ENCODE results near the gene TMEM236. TPM values are rescaled to one million over a fixed set of nuclear protein-coding genes. Genes with fewer than 3 reads are reported as not detected.

Gene TMEM236
- total and polyA plus RNA-seq, 3 experiments from 2014 or later: 0.09 to 0.11 TPM; not detected in 1

DNA sequence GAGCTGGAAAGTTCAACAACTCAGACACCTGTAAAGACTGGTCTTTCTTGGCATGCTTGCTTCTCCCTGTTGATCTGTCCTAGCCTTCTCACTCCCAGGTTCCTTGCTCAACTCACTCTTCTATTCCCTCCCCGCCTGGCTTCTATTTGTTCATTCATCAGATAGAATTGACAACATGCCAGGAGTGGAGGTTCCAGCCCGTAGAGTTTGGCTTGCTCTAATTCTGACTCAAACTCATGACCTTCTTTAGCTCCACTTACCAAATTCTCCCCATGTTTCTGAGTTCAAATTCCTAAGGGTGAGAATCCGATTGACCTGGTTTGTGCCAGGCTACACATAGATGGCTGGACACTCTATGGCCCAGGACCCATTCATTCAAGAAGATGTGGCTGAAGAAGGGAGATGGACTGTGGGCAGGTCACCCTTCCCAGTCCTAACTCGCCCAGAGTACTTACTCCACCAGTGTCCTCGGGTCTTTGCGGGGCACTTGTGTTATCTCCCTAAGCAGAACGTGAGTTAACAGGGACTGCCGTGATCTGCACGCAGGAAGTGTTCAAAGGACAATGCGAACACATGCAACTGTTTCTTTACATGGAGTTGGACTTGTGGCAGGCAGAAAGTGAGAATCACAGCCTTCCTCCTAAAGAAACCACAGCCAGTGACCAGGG is 4.0 kb upstream of the TMEM236 start:
- Mint-ChIP-seq H3K36me3 (peaks cover 0 to 1% (median 0%) of the 10 kb centered on the region in 3 donors), H3K9me3 (no peaks in the 10 kb centered on the region), H3K4me3 (no peak overlapping the region), H3K27ac (no peak overlapping the region), H3K4me1 (peaks cover under 1 to 6% (median 3%) of the 10 kb centered on the region in 3 donors), H3K27me3 (peaks cover 0 to 5% of the 10 kb centered on the region in 2 donors)
- no peaks in the 10 kb centered on the region for H3K4me1 ChIP-seq (ENCODE audit: insufficient read depth, low read length)
- no peak for DNase-seq
- H3K27ac ChIP-seq (ENCODE audit: low read depth, low read length): no peak overlapping the region
- H3K27me3 ChIP-seq (ENCODE audit: insufficient read depth, low read length, poor library complexity, severe bottlenecking): no peaks in the 10 kb centered on the region
- ChIA-PET CTCF (interaction anchor here (1.7 kb wide), 1 partner anchor 11 kb away, joined by 3 read pairs; no protein-coding TSS in a partner anchor), POLR2A (no interaction called here)
- no peaks in the 10 kb centered on the region for H3K36me3 ChIP-seq (ENCODE audit: insufficient read depth, low read length)
- H3K4me3 ChIP-seq (ENCODE audit: low read length): no peak overlapping the region
- no peaks in the 10 kb centered on the region for H3K9me3 ChIP-seq (ENCODE audit: low read length)

GRCh38 chr10:17749890-17750289 is 2.1 kb upstream of the TMEM236 start:
- DNase-seq: no peak
- ChIA-PET POLR2A (no interaction called here), CTCF (no interaction called here)
- Histone ChIP-seq H3K27ac (ENCODE audit: low read depth, low read length) (no peak overlapping the region), H3K9me3 (ENCODE audit: low read length) (no peaks in the 10 kb centered on the region), H3K36me3 (ENCODE audit: insufficient read depth, low read length) (no peaks in the 10 kb centered on the region), H3K4me1 (ENCODE audit: insufficient read depth, low read length) (no peaks in the 10 kb centered on the region), H3K4me3 (ENCODE audit: low read length) (no peak overlapping the region), H3K27me3 (ENCODE audit: insufficient read depth, low read length, poor library complexity, severe bottlenecking) (no peaks in the 10 kb centered on the region)
- H3K4me3 Mint-ChIP-seq: no peak overlapping the region
- peaks cover 0 to 8% of the 10 kb centered on the region in 2 donors for H3K27me3 Mint-ChIP-seq
- no peaks in the 10 kb centered on the region for H3K9me3 Mint-ChIP-seq
- no peaks in the 10 kb centered on the region for H3K4me1 Mint-ChIP-seq
- H3K27ac Mint-ChIP-seq: no peak overlapping the region
- H3K36me3 Mint-ChIP-seq: peaks cover 0 to 1% (median 0%) of the 10 kb centered on the region in 3 donors

DNA sequence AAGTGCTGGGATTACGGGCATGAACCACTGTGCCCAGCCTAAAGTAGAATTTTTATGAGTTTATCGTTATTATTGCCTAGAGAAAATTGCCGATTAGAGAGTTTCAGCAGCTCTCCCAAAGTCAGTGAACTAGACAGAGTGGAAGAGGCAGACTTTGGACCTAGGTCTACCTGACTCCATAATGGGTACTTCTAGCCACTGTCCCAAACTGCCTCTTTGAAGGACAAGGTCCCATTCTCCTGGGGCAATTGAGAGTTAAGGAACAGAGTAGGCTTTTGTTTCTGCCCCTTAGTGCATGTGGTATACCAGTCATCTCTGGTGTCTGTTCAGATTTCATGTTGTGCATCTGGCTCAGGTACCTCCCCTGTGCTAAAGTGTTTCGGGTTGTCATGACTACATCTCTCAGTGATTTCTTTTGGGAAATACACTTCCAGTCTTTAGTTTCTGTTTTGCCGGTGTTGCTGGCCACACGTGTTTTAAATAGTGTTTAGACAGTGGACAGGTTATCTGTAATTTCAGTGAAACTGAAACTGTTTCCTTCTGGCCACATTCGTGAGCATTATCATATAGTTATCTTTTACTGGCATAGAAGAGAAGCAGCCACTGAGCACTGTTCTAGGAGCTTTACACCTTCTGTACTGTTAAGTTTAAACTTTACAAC is 4.7 kb downstream of the TMEM236 start:
- Mint-ChIP-seq H3K4me1 (peaks cover 4 to 8% (median 5%) of the 10 kb centered on the region in 3 donors), H3K9me3 (no peaks in the 10 kb centered on the region), H3K36me3 (no peaks in the 10 kb centered on the region), H3K4me3 (peak overlapping the region in 3 of 7 donors; percentile 2 to 24 (median 8)), H3K27ac (no peak overlapping the region), H3K27me3 (peaks cover 0 to 2% of the 10 kb centered on the region in 2 donors)
- ChIA-PET CTCF (no interaction called here), POLR2A (no interaction called here)
- Histone ChIP-seq H3K4me3 (ENCODE audit: low read length) (no peak overlapping the region), H3K9me3 (ENCODE audit: low read length) (no peaks in the 10 kb centered on the region), H3K27me3 (ENCODE audit: insufficient read depth, low read length, poor library complexity, severe bottlenecking) (no peaks in the 10 kb centered on the region), H3K4me1 (ENCODE audit: insufficient read depth, low read length) (no peaks in the 10 kb centered on the region), H3K27ac (ENCODE audit: low read depth, low read length) (no peak overlapping the region), H3K36me3 (ENCODE audit: insufficient read depth, low read length) (no peaks in the 10 kb centered on the region)
- no peak for DNase-seq

DNA sequence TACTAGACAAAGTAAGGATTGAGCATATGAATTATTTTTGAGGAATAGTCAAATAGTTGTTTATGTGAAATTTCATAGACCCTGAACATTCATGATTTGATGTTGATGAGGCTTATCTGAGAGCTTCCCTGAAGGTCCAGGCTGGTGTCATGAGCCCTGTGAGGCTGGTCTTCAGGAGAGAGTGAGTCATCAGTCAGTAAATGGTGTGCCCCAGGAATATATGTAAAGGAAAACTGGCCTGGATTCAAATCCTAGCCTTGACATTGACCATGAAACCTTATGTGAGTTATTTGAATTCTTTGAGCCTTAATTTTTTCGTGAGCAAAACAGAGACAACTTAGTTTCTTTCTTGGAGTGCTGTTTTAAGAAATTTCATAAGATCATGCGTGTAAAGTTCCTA is 6.2 kb downstream of the TMEM236 start:
- Mint-ChIP-seq H3K27ac (peak overlapping the region in 1 of 8 donors; percentile 56), H3K4me3 (no peak overlapping the region), H3K4me1 (peaks cover 4 to 8% (median 5%) of the 10 kb centered on the region in 3 donors), H3K27me3 (peaks cover 0 to 2% of the 10 kb centered on the region in 2 donors), H3K36me3 (no peaks in the 10 kb centered on the region), H3K9me3 (no peaks in the 10 kb centered on the region)
- Histone ChIP-seq H3K27ac (ENCODE audit: low read depth, low read length) (no peak overlapping the region), H3K4me3 (ENCODE audit: low read length) (no peak overlapping the region), H3K27me3 (ENCODE audit: insufficient read depth, low read length, poor library complexity, severe bottlenecking) (no peaks in the 10 kb centered on the region), H3K4me1 (ENCODE audit: insufficient read depth, low read length) (no peaks in the 10 kb centered on the region), H3K36me3 (ENCODE audit: insufficient read depth, low read length) (no peaks in the 10 kb centered on the region), H3K9me3 (ENCODE audit: low read length) (no peaks in the 10 kb centered on the region)
- CTCF ChIA-PET: no interaction called here
- POLR2A ChIA-PET: no interaction called here
- no peak for DNase-seq

DNA sequence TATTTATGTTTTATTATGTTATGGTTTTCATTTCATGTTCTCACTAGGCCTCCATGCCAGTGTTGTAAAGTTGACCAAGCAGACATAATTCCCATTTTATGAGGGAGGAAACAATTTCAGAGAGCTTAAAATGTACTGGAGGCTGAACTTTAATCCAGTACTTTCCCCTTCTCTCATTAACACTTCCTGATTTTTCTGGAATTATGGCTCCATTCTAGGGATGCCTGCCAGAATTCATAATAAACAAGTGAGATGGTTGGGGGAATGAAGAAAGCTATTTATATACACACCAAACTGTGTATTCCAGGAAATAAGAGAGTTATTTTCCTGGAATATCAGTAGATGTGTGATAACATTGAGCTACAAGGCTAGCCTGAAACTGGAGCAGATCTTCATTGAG is 6.9 kb downstream of the TMEM236 start:
- no peak overlapping the region for H3K4me3 ChIP-seq (ENCODE audit: low read length)
- no peaks in the 10 kb centered on the region for H3K36me3 ChIP-seq (ENCODE audit: insufficient read depth, low read length)
- peaks cover 4 to 8% (median 5%) of the 10 kb centered on the region in 3 donors for H3K4me1 Mint-ChIP-seq
- H3K9me3 ChIP-seq (ENCODE audit: low read length): no peaks in the 10 kb centered on the region
- H3K36me3 Mint-ChIP-seq: no peaks in the 10 kb centered on the region
- H3K27ac ChIP-seq (ENCODE audit: low read depth, low read length): no peak overlapping the region
- no peaks in the 10 kb centered on the region for H3K27me3 ChIP-seq (ENCODE audit: insufficient read depth, low read length, poor library complexity, severe bottlenecking)
- ChIA-PET POLR2A (no interaction called here), CTCF (no interaction called here)
- H3K4me1 ChIP-seq (ENCODE audit: insufficient read depth, low read length): no peaks in the 10 kb centered on the region
- no peak for DNase-seq
- no peak overlapping the region for H3K4me3 Mint-ChIP-seq
- peaks cover 0 to 2% of the 10 kb centered on the region in 2 donors for H3K27me3 Mint-ChIP-seq
- H3K9me3 Mint-ChIP-seq: peaks cover 0 to 2% (median 0%) of the 10 kb centered on the region in 5 donors
- H3K27ac Mint-ChIP-seq: no peak overlapping the region

DNA sequence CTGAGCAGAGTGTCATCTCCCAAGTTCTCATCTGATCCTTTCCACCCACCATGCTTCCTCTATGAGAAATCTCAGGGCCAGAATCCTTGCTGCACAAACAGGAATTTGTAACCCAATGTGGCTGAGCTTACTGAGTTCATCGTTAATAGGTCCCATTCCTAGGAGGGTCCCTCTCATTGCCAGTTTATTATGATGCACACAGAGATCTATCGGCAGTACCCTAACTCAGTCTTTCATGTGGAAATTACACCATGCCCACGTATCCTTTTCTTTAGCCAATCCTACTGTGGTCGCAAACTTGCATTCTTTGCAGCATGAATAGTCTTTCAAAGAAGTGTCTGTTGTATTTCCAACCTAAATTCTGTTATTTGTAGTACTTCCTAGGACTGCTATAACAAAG is 12.1 kb downstream of the TMEM236 start:
- Histone ChIP-seq H3K36me3 (ENCODE audit: insufficient read depth, low read length) (no peaks in the 10 kb centered on the region), H3K9me3 (ENCODE audit: low read length) (no peaks in the 10 kb centered on the region), H3K4me1 (ENCODE audit: insufficient read depth, low read length) (no peaks in the 10 kb centered on the region), H3K4me3 (ENCODE audit: low read length) (no peak overlapping the region), H3K27ac (ENCODE audit: low read depth, low read length) (no peak overlapping the region), H3K27me3 (ENCODE audit: insufficient read depth, low read length, poor library complexity, severe bottlenecking) (no peaks in the 10 kb centered on the region)
- no peaks in the 10 kb centered on the region for H3K4me1 Mint-ChIP-seq
- peaks cover 0 to 2% (median 0%) of the 10 kb centered on the region in 5 donors for H3K9me3 Mint-ChIP-seq
- no peak overlapping the region for H3K4me3 Mint-ChIP-seq
- H3K27me3 Mint-ChIP-seq: peaks cover 3 to 6% of the 10 kb centered on the region in 2 donors
- no peak for DNase-seq
- H3K27ac Mint-ChIP-seq: no peak overlapping the region
- no peaks in the 10 kb centered on the region for H3K36me3 Mint-ChIP-seq
- POLR2A ChIA-PET: no interaction called here
- CTCF ChIA-PET: interaction anchor here (0.8 kb wide), 1 partner anchor 28 kb away, joined by 3 read pairs; no protein-coding TSS in a partner anchor

GRCh38 chr10:17765602-17766001 is 13.6 kb downstream of the TMEM236 start:
- peaks cover 4 to 6% of the 10 kb centered on the region in 2 donors for H3K27me3 Mint-ChIP-seq
- no peak overlapping the region for H3K4me3 Mint-ChIP-seq
- Histone ChIP-seq H3K9me3 (ENCODE audit: low read length) (no peaks in the 10 kb centered on the region), H3K36me3 (ENCODE audit: insufficient read depth, low read length) (no peaks in the 10 kb centered on the region), H3K4me3 (ENCODE audit: low read length) (no peak overlapping the region), H3K27ac (ENCODE audit: low read depth, low read length) (no peak overlapping the region), H3K27me3 (ENCODE audit: insufficient read depth, low read length, poor library complexity, severe bottlenecking) (no peaks in the 10 kb centered on the region), H3K4me1 (ENCODE audit: insufficient read depth, low read length) (no peaks in the 10 kb centered on the region)
- no peak overlapping the region for H3K27ac Mint-ChIP-seq
- H3K9me3 Mint-ChIP-seq: peaks cover 0 to 2% (median 0%) of the 10 kb centered on the region in 5 donors
- H3K4me1 Mint-ChIP-seq: no peaks in the 10 kb centered on the region
- no peaks in the 10 kb centered on the region for H3K36me3 Mint-ChIP-seq
- ChIA-PET CTCF (no interaction called here), POLR2A (no interaction called here)
- no peak for DNase-seq

DNA sequence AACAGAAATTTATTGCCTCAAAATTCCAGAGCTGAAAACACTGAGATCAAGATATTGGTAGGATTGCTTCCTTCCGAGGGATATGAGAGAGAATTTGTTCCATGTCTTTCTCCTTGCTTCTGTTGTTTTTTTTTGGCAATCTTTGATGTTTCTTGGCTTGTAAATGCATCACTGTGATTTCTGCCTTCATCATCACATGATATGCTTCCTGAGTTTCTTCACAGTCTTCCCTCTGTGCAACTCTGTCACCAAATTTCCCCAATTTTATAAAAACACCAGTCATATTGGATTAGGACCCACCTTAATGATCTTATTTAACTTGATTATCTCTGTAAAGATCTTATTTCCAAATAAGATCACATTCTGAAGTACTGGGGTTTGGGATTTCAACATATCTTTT is 14.7 kb downstream of the TMEM236 start:
- no peaks in the 10 kb centered on the region for H3K36me3 Mint-ChIP-seq
- Histone ChIP-seq H3K4me1 (ENCODE audit: insufficient read depth, low read length) (no peaks in the 10 kb centered on the region), H3K36me3 (ENCODE audit: insufficient read depth, low read length) (no peaks in the 10 kb centered on the region), H3K27me3 (ENCODE audit: insufficient read depth, low read length, poor library complexity, severe bottlenecking) (no peaks in the 10 kb centered on the region), H3K27ac (ENCODE audit: low read depth, low read length) (no peak overlapping the region), H3K4me3 (ENCODE audit: low read length) (no peak overlapping the region), H3K9me3 (ENCODE audit: low read length) (no peaks in the 10 kb centered on the region)
- DNase-seq: no peak
- H3K4me1 Mint-ChIP-seq: no peaks in the 10 kb centered on the region
- peaks cover 4 to 6% of the 10 kb centered on the region in 2 donors for H3K27me3 Mint-ChIP-seq
- POLR2A ChIA-PET: no interaction called here
- CTCF ChIA-PET: no interaction called here
- peaks cover 0 to 2% (median 0%) of the 10 kb centered on the region in 5 donors for H3K9me3 Mint-ChIP-seq
- H3K4me3 Mint-ChIP-seq: no peak overlapping the region
- H3K27ac Mint-ChIP-seq: no peak overlapping the region

Data from CD8-positive, alpha-beta memory T cell (primary cell).